SU-DHL-6 (cell line): ENCODE measurements around the gene RAC2.

Experiments
- H2AFZ ChIP-seq: fragments of 200-600 bp; sonication (generic); 2 replicates; pipeline ENCODE4 v1.6.1; 2014; ENCODE audit warnings: low read depth, mild to moderate bottlenecking, moderate library complexity, mixed read lengths, antibody characterized with exemption, low read length; ENCODE audit not compliant: severe bottlenecking
- H3F3A ChIP-seq: fragments of 200-600 bp; shearing (Covaris generic); 2 replicates; pipeline ENCODE4 v1.6.0; 2016; ENCODE audit warnings: antibody characterized with exemption, mild to moderate bottlenecking; ENCODE audit not compliant: insufficient read depth
- H3K27ac ChIP-seq: fragments of 200-600 bp; sonication (generic); 2 replicates; pipeline ENCODE4 v1.5.1; 2016; ENCODE audit warnings: low read depth, mild to moderate bottlenecking, low read length, moderate library complexity, mixed read lengths
- H3K27me3 ChIP-seq: fragments of 200-600 bp; sonication (generic), shearing (Covaris generic); 2 replicates; pipeline ENCODE4 v1.6.0; 2014; ENCODE audit warnings: mild to moderate bottlenecking, low read length
- H3K36me3 ChIP-seq: fragments of 200-600 bp; sonication (generic); 2 replicates; pipeline ENCODE4 v1.6.1; 2014; ENCODE audit warnings: mild to moderate bottlenecking, low read length, mixed read lengths
- H3K4me2 ChIP-seq: fragments of 300-600, 200-600 bp; shearing (Covaris generic), sonication (generic); 2 replicates; pipeline ENCODE4 v1.6.0; 2014; ENCODE audit warnings: low read length, low read depth, mild to moderate bottlenecking; ENCODE audit not compliant: poor library complexity, severe bottlenecking
- H3K4me3 ChIP-seq: fragments of 200-600 bp; sonication (generic); 2 replicates; pipeline ENCODE4 v1.5.1; 2014; ENCODE audit warnings: antibody characterized with exemption, low read length, mild to moderate bottlenecking, mixed read lengths; ENCODE audit not compliant: insufficient read depth, poor library complexity, severe bottlenecking
- H3K79me2 ChIP-seq: fragments of 200-600 bp; sonication (generic); 2 replicates; pipeline ENCODE4 v1.6.1; 2014; ENCODE audit warnings: mild to moderate bottlenecking, low read length, moderate library complexity; ENCODE audit not compliant: insufficient read depth
- H3K9ac ChIP-seq: fragments of 200-600 bp; sonication (generic); 2 replicates; pipeline ENCODE4 v1.7.0; 2014; ENCODE audit warnings: mild to moderate bottlenecking, low read length
- H3K9me2 ChIP-seq: fragments of 200-600 bp; sonication (generic); replicated peaks from 2 replicates; pipeline ENCODE4 v1.6.1; 2014; ENCODE audit warnings: low read length; ENCODE audit not compliant: insufficient read depth
- H3K9me3 ChIP-seq: fragments of 200-600 bp; sonication (generic); 2 replicates; pipeline ENCODE4 v1.6.1; 2014; ENCODE audit warnings: low read length, mixed read lengths; ENCODE audit not compliant: insufficient read depth
- H4K20me1 ChIP-seq: fragments of 200-600 bp; sonication (generic); 2 replicates; pipeline ENCODE4 v1.6.1; 2014; ENCODE audit warnings: low read depth, mild to moderate bottlenecking, antibody characterized with exemption, low read length, moderate library complexity, mixed read lengths
- CTCF ChIP-seq: fragments of 200-600 bp; sonication (generic); IDR thresholded peaks from one replicate; pipeline ENCODE4 v1.5.1; 2017; ENCODE audit warnings: antibody characterized with exemption, mild to moderate bottlenecking, low read length, moderate library complexity; ENCODE audit not compliant: insufficient read depth, poor library complexity, severe bottlenecking
- EZH2phosphoT487 ChIP-seq: fragments of 200-600 bp; sonication (generic), shearing (Covaris generic); conservative IDR thresholded peaks from 2 replicates; pipeline ENCODE4 v1.6.1; 2018; ENCODE audit warnings: mild to moderate bottlenecking, antibody characterized with exemption, low read length, moderate library complexity, mixed read lengths

RAC2 gene

GRCh38 chr22:37291559-37292298, 47.7 kb upstream of the RAC2 start:
- H3K9me2 ChIP-seq = no peaks in the 10 kb centered on the region
- H4K20me1 ChIP-seq = no peaks in the 10 kb centered on the region
- H3K79me2 ChIP-seq = no peaks in the 10 kb centered on the region
- H2AFZ ChIP-seq = no peak overlapping the region
- H3K27ac ChIP-seq = no peak overlapping the region
- no peaks in the 10 kb centered on the region for H3K27me3 ChIP-seq
- H3K9ac ChIP-seq = no peak overlapping the region
- 0 out of 2 replicates have a peak, but pooled peaks cover 6% of the 10 kb centered on the region for H3K9me3 ChIP-seq
- H3K4me3 ChIP-seq = no peak overlapping the region
- no peaks in the 10 kb centered on the region for H3K36me3 ChIP-seq
- H3K4me2 ChIP-seq = no peak overlapping the region
- TF ChIP-seq CTCF (no peak), EZH2phosphoT487 (no peak)
- no peaks in the 10 kb centered on the region for H3F3A ChIP-seq

- Histone ChIP-seq H2AFZ (no peak overlapping the region), H3F3A (0 out of 2 replicates have a peak, but pooled peaks cover 5% of the 10 kb centered on the region), H3K36me3 (no peaks in the 10 kb centered on the region), H3K27me3 (no peaks in the 10 kb centered on the region), H3K79me2 (no peaks in the 10 kb centered on the region), H3K9me3 (0 out of 2 replicates have a peak, but pooled peaks cover 6% of the 10 kb centered on the region), H3K9ac (no peak overlapping the region), H4K20me1 (no peaks in the 10 kb centered on the region), H3K27ac (no peak overlapping the region), H3K9me2 (no peaks in the 10 kb centered on the region), H3K4me3 (no peak overlapping the region), H3K4me2 (no peak overlapping the region)
- TF ChIP-seq EZH2phosphoT487 (no peak), CTCF (no peak)
Observed at GRCh38 chr22:37290737-37291136, 46.7 kb upstream of the RAC2 start.

GRCh38 chr22:37289156-37289735, 45.2 kb upstream of the RAC2 start:
- Histone ChIP-seq H3K27me3 (no peaks in the 10 kb centered on the region), H4K20me1 (no peaks in the 10 kb centered on the region), H3K9ac (no peak overlapping the region), H3F3A (peaks cover 19% of the 10 kb centered on the region), H3K9me3 (0 out of 2 replicates have a peak, but pooled peaks cover 6% of the 10 kb centered on the region), H2AFZ (no peak overlapping the region), H3K79me2 (no peaks in the 10 kb centered on the region), H3K4me3 (no peak overlapping the region), H3K4me2 (no peak overlapping the region), H3K36me3 (no peaks in the 10 kb centered on the region), H3K27ac (no peak overlapping the region), H3K9me2 (no peaks in the 10 kb centered on the region)
- TF ChIP-seq CTCF = no peak
- no peak for TF ChIP-seq EZH2phosphoT487
